Measurements from ENCODE around the gene SAMD11. TPM values are rescaled to one million over a fixed set of nuclear protein-coding genes. Genes with fewer than 3 reads are reported as not detected.

Gene SAMD11
- total and polyA plus RNA-seq, 2 donors (not counting 1 experiment from before 2014, with no cell fraction given): not detected

- no peak overlapping the region for H3K27ac Mint-ChIP-seq
- WGBS (ENCODE audit: insufficient coverage): 89% methylated on average over 24 of the region's 25 CpGs
- ATAC-seq (ENCODE audit: low read depth) (no peak), DNase-seq (no peak)
- H3K4me2 ChIP-seq (replicated peaks; ENCODE audit: low read depth, low read length, poor library complexity, severe bottlenecking): no peak overlapping the region
- H4K20me1 ChIP-seq (ENCODE audit: control insufficient read depth, insufficient read depth, low read length, poor library complexity, severe bottlenecking): no peaks in the 10 kb centered on the region
- peaks cover 32% of the 10 kb centered on the region for H3K27me3 Mint-ChIP-seq
- H3K79me2 ChIP-seq (ENCODE audit: control insufficient read depth, insufficient read depth, low read length): no peaks in the 10 kb centered on the region
- ChIA-PET CTCF (no interaction called here), POLR2A (no interaction called here)
- H2AFZ ChIP-seq (ENCODE audit: insufficient read depth, low read depth, low read length, poor library complexity, severe bottlenecking): no peak overlapping the region
- peaks cover 10% of the 10 kb centered on the region for H3K4me1 Mint-ChIP-seq
- no peaks in the 10 kb centered on the region for H3K9me3 Mint-ChIP-seq (ENCODE audit: insufficient read depth)
- H3K9me3 ChIP-seq (ENCODE audit: control extremely low read depth in 1 of 3, control insufficient read depth in 2 of 3, insufficient read depth in 1 of 3, low read length in 2 of 3): peaks cover 0 to 5% (median 0%) of the 10 kb centered on the region in 3 donors
- H3K27me3 ChIP-seq (replicated peaks in 1 of 4; ENCODE audit: control extremely low read depth in 1 of 4, control insufficient read depth in 3 of 4, insufficient read depth in 4 of 4, low read length in 3 of 4): peaks cover 0 to 32% (median 8%) of the 10 kb centered on the region in 4 experiments
- no peak overlapping the region for H3K9ac ChIP-seq (ENCODE audit: low read length)
- no peak overlapping the region for H3K27ac ChIP-seq (ENCODE audit: low read length in 2 of 2)
- H3K4me3 Mint-ChIP-seq: no peak overlapping the region
- H3K36me3 ChIP-seq (replicated peaks in 1 of 2; ENCODE audit: control extremely low read depth in 1 of 2, control insufficient read depth in 1 of 2, extremely low read depth in 1 of 2, insufficient read depth in 2 of 2, low read length in 1 of 2): no peaks in the 10 kb centered on the region
- peaks cover 9 to 13% of the 10 kb centered on the region in 2 donors for H3K4me1 ChIP-seq (ENCODE audit: control insufficient read depth in 2 of 2, insufficient read depth in 2 of 2, low read length in 2 of 2)
- no peak overlapping the region for H3K4me3 ChIP-seq (ENCODE audit: control extremely low read depth in 1 of 5, extremely low read depth in 1 of 5, insufficient read depth in 1 of 5, low read depth in 2 of 5, low read length in 4 of 5)
- intact Hi-C loops (cut with micrococcal nuclease): no loop called here
- TF ChIP-seq EZH2 (IDR thresholded peaks at IDR 0.05; ENCODE audit: borderline replicate concordance, insufficient read depth, low read depth, low read length, poor library complexity, severe bottlenecking) (no peak), CTCF (IDR thresholded peaks at IDR 0.05) (no peak)
These were observed 12.6 kb upstream of the SAMD11 start for GRCh38 chr1:910881-911721.
